GM18519 (cell line): ENCODE measurements around the gene PPIA.
"Not testable (repeated sequence)": the region's sequence is repeated elsewhere in the genome, so short reads cannot be mapped to it uniquely, and the experiment has no call there.

ENCODE experiments used
- ATAC-seq: cut with Tn5 transposase; IDR thresholded peaks from one replicate; pipeline ENCODE4 v1.9.1; 2021; ENCODE audit warnings: mild to moderate bottlenecking, moderate library complexity; ENCODE audit not compliant: unreplicated experiment, low FRiP score

PPIA gene

DNA sequence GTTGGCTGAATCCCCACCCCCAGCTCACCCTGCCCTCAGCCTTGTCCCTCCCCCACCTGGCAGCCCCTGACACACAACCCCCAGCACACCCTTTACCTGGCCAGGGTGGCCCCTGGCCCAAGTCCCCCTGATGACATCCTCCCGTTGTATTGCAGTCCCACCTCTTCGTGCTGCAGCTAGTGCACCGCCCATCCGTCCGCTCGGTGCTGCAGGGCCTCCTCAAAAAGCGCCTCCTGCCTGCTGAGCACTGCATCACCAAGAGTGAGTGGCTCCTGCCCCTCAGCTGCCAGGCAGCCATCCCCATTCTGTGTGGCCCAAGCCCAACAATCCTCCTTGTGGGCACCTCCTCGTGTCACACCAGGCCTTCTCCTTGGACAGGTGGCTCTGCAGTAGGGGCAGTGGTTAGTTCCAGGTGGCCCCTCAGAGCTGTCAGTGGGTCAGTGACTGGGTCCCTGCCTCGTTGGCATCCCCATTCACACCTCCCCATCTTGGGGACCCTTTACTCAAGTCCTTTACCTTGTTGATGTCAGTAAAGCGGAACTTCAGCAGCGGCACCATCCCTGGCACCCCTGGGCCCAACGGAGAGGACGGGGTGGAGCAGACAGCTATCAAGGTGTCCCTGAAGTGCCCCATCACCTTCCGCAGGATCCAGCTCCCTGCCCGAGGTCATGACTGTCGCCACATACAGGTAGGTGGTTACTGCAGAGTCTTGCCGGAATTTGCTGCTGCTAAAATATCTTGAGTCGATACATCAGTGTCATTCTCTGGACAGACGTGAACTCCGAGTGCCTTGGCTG lies 33.6 kb upstream of the PPIA start:
- no peak for ATAC-seq

DNA sequence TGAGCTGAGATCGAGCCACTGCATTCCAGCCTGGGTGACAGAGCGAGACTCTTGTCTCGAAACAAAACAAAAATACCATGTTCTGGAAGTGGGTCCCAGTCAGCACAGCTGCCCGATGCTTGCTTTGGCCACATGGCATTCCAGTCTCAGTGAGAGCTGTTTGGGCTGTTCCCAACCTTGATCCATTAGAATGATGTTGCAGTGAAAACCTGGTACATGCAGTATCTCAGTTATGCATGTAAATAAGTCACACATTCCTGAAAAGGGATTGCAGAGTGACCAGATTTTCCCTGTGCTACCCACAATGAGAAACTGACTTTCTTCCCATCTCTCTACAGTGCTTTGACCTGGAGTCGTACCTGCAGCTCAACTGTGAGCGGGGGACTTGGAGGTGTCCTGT lies 32.4 kb upstream of the PPIA start:
- ATAC-seq: no peak

DNA sequence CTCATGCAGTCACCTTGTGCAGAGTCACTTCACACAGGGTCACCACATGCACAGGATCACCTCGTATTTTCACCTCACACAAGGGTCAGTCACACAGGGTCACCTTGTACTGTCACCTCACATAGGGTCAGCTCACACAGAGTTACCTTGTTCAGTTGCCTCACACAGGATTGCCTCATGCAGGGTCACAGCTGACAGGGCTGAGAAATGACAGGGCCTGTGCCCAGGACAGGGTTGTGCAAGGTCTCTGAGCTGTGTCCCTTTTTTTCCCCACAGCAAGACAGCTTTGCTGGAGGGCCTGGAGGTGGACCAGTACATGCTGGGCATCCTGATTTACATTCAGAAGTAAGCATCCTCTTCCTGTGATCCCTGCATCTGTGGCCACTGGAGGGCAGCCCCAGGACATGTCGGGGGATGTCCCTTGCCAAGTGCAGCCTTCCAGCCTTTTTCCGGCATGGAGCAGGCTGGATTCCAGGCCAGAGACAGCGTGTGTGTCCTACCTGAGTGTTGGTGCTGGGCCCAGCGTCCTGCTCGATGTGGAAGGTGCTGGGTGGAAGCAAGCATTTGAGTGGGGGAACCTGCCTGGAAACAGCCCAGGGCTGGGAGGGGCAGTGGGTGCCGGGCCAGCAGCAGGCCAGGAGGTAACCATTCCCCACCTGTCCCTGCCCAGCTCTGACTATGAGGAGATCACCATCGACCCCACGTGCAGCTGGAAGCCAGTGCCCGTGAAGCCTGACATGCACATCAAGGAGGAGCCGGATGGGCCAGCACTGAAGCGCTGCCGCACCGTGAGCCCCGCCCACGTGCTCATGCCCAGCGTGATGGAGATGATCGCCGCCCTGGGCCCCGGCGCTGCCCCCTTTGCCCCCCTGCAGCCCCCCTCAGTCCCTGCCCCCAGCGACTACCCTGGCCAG lies 31.6 kb upstream of the PPIA start:
- no peak for ATAC-seq

DNA sequence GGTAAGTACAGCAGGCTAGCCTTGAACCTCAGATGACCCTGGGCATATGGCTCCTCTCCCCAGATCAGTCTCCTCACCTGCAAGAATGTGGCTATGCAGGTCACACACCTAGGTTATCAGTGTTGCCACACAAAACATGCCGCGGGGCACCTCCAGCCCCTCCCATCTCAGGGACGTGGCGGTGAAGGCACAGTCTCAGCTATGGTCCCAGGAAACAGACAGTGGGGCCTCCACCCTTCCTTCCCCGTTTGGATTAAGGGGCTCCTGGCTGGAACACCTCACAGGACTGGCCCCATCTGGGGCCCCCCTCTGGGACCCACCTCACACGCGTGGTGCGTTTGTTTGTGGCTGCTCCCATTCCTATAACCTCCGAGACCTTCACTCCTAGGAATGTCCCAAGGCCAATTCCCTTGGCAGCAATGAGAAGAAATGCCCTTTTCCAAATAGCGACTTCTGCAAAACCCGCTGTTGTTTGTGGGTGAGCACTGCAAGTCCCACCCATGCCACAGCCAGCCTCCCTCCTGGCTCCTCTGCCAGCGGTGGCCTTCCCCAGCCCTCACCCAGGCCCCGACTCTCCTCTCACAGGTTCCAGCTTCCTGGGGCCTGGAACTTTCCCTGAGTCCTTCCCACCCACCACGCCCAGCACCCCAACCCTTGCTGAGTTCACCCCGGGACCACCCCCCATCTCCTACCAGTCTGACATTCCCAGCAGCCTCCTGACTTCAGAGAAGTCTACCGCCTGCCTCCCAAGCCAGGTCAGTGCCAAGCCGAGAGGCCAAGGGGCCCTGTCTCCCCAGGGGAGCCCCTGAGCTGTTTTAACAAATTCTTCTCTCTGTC lies 30.7 kb upstream of the PPIA start:
- no peak for ATAC-seq

DNA sequence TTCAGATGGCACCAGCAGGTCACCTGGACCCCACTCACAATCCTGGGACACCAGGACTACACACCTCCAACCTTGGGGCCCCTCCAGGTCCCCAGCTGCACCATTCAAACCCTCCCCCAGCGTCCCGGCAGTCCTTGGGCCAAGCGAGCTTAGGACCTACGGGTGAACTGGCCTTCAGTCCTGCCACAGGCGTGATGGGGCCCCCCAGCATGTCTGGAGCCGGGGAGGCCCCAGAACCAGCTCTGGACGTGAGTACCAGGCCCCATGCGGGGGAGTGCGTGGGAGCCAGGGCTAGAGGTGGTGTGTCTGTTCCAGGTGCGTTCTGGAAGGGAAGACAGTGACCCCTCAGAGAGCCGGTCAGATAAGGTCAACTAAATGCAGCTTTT lies 30.1 kb upstream of the PPIA start:
- ATAC-seq: no peak

DNA sequence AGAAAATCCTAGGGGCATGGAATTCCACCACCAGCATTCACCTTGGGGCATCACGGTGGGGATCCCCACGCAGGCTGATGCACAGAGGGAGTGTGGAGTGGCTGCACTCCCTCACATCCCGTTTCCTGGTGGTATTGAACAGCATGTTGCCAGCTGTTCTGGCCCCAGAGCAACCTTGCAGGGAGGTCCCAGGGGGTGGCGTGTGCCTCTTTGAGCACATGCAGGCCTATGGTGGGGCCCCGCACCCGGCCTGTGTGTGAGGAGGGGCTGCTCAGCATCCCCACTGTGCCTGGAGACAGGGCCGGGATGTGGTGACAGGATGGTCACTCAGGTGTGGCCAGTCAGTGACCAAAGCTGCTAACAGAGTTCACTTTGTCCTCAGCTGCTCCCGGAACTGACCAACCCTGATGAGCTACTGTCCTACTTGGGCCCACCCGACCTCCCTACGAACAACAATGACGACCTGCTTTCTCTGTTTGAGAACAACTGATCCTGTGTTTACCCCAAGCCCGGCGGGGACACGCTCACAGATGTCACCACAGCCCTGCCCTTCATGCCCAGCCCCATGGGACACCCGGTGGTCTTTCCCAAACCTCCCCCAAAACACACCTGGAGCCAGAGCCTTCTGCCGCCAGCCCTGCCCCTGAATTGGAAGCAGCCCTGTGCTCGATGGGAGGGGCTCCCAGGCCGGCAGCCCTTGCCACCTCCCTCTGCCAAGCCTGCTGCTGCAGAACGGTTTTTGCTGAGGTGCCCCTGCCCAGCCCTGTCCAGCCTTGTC lies 29.2 kb upstream of the PPIA start:
- no peak for ATAC-seq

DNA sequence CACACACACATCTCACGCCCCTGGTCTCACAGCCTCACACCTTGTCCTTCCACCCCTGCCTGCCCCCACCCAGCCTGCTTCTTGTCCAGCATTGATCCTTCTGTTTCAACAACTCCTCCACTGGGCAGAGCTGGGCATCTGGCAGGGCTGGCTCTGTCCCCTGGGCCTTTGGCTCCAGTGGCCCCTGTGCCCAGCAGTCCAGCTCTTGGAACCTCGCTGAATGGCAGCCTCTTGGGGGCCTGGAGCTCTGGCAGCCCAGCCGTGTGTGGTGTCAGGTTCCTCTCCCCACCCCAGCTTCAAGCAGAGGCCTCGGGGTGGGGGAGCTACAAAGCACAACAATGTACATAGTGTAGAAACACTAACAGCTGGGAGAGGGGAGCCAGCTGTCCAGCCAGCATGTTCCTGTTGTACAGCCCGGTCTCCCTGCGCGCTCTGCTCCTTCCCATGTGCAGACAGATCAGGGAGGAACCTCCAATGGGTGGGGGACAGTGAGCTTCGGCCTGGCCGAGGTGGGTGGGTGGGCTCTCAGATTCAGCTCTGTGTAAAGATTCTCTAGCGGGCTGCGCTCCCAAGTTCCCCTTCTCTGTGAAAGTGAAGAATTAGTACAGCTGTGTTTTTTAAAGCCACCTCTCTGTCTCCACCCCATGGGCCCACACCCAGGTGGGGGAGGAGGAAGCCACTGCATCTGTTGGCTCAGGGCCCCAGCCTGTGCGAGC lies 28.4 kb upstream of the PPIA start:
- ATAC-seq: peak; percentile 55

DNA sequence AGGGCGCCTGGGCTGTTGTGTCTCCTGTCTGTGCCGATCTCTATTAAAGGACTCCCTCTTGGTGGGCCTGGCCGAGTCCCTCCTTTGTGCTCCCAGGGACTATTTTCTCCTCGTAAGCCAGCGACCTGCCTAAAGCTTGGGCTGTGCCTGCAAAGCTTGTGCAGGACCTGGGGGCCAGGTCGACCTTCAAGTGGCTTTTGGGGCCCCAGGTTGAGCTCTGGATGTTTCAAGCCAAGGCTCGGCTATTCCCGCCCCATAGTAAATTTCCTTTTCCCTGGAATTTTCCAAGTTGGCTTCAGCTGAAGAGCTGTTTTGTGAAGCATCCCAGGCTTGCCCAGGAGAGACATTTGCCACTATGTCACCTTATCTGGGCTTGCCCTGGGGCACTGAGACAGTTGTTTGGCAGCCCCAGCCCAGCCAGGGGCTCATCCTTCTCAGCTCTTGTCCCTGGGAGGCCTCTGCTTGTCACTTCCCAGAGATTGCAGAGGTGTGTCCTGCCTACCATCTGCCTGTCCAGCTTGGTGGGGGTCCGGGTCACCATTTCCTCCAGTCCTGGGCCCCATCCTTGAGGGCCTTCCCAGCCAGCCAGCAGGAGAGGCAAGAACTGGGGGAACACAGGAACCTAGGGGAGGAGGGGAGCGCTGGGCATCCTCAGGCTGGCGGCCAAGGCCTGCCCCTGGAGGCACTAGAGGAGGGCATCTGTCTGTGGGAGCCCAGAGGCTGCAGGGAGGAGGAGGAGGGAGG lies 27.7 kb upstream of the PPIA start:
- ATAC-seq: no peak

DNA sequence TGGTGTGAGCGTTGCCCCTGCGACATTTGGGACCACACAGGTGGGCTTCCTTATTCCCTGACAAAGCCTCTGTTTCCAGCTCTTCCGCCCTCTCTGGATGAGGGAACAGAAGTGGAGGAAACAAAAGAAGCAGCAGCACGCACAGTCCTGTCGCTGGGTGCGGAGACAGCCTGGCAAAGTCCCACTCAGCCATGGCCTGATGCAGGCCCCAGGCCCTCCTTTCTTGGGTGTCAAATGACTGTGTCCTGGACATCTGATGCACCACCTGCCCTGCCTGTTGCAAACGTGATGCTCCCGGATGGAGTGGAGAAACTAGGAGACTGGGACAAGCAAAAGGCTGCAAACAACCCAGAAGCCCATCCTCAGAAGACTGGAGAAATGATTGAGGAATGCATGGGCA lies 27.1 kb upstream of the PPIA start:
- ATAC-seq: no peak

DNA sequence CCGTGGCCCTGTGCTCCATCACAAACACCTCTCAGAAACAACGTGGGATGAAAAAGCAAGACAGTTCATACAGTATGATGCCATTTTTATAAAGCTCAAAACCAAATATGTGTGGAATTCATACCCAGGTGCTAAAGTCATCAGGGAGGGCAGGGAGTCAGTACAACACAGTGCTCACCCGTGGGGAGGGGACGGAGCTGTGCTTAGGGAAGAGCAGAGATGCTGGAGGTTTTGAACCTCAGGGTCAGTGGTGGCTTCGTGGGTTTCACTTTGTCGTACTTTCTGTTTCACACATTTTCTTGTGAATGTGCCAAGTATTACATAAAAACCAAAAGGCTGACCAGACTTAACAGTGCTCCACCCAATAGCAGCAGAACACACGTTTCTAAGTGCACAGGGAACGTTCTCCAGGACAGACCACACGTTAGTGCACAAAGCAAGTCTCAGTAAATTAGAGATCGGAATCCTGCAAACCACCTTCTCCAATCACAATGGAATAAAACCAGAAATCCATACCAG lies 26.6 kb upstream of the PPIA start:
- no peak for ATAC-seq

DNA sequence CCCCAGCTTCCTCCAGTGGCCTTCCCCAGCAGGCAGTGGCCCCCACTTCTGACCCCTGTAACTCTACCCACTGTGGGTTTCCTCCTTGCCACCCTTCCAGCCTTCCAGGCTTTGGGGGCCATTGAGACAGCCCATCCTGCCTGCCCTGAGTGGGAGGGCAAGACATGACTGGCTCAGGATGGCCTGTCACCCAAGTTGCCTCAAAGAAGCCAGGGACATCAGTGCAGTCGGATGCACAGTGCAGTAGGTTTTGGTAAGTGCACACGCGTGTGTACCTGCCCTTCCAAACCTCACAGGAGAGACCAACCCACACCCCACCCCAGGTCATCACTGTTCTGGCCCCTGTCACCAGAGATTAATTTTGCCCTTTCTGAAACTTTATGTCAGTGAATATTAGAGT lies 25.1 kb upstream of the PPIA start:
- ATAC-seq: no peak

DNA sequence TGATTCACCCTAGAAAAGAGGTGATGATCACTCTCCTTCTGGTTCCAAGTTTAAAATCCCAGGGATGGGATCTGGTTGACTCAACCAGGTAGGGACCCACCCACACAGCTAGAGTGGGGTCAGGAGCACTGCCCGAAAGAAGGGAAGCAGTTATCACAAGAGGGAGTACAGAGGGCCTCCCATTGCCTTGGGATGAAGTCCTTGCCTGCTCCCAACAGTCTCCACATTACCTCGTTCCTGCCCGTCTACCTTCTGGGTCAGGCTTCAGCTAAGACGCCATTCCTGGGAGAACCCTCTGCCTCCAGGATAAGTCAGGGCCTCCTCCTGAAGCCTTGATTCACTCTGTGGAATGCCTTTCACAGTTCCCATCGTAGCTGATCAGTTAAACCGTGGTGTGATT lies 24.0 kb upstream of the PPIA start:
- ATAC-seq: no peak

DNA sequence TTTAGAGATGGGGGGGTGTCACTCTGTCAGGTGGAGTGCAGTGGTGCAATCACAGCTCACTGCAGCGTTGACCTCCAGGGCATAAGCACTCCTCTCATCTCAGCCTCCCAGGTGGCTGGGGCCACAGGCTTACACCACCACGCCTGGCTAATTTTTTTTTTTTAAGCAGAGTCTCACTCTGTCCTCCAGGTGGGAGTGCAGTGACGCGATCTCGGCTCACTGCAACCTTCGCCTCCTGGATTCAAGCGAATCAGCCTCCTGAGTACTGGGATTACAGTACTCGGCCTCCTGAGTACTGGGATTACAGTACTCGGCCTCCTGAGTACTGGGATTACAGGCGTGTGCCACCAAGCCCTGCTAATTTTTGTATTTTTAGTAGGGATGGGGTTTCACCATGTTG lies 23.6 kb upstream of the PPIA start:
- ATAC-seq: no peak

DNA sequence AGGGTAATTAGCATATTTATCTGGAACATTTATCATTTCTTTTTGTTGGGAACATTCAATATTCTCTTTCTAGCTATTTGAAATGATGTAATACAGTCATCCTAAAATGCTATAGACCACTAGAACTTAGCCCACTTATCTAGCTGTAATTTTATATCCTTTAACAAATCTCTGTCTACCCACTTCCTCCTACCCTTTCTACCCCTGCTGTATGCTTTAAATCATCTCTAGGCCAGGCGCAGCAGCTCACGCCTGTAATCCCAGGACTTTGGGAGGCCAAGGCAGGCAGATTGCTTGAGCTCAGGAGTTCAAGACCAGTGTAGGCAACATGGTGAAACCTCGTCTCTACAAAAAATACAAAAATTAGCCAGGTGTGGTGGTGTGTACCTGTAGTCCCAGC lies 22.0 kb upstream of the PPIA start:
- ATAC-seq: not testable (repeated sequence)

DNA sequence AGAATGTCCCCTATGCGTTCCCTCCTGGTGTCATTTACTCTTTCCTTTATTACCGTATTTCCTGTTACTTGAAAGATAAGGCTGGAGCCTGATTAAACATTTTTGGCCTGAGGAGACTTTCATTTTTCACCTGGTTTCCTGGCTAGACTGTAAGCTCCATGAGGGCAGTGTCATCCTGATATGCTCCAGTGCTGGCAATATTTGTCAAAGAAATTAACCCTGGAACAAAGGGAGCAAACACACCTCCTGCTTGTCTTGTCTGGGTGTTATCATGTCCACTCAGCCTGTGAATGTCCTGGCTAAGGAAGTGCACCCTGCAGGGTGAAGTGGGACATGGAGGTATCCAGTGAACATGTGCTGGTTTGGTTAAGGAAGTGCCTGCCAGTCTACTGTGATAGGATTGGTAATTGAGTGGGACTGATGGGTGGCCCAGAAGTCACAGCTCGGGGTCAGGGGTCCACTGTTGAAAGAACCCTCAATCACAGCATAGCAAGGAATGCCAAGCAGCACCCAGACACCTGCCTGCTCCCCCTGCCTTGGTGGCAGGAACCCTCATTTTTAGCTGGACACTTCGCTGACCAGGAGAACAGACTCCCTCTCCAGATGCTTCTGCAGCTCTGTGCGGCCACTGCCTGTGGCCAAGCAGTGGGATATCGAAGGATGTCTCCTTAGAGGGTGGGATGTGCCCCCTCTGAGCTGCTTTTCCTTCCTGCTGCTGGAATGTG lies 20.9 kb upstream of the PPIA start:
- no peak for ATAC-seq

DNA sequence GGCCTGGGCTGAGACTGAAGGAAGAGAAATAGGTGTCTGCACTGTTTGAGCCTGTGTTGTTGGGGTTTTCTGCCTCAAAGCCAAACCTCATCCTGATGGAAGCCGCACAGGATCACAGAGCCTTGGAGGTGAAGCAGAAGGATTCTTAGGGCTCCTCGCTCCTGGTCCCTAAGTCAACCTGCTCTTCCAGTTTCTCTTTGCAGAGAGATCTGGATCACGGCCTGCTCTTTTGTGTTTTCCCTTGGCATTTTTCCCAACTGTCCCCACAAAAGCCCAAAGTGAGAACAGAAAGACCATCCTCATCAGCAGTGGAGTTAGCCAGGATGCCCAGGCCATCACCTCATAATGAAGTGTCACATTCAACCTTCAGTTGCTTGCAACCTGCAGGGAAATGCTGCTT lies 20.3 kb upstream of the PPIA start:
- no peak for ATAC-seq

DNA sequence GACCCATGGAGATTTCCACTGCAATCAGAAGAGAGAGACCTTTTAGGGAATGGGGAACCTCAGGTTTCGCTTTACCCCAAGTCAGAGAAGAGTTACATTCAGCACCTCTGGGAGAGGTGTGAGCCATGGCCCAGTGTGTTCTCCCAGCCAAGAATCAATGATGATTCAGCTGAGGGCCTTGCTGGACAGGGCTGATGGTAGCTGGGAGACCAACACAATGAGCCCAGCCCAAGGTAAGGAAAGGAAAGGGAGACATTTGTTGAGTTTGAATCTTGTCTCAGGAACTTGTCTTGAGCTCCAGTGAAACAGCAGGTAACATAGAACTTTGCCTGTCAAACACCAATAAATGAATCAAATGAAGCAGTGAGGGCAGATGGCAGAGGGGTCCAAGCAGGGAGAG lies 14.0 kb upstream of the PPIA start:
- ATAC-seq: no peak

DNA sequence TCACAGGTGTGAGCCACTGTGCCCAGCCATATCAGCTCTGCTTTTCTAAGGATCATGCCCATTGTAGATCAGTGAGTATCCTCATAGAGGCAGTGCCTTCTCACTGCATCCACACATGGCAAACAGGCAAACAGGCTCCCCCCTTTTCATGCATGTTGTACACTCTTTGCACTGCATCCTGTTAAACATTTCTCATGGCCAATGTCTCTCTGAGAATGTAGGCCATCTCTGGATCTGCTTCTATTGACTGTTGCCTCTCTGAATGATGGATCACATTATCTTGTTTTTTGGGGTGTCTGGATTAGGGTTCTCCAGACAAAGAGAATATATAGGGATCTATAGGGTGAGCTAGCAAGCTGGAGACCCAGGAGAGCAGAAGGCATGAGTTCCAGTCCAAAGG lies 13.1 kb upstream of the PPIA start:
- ATAC-seq: no peak
